ENCODE results near the gene LRP11. TPM values are rescaled to one million over a fixed set of nuclear protein-coding genes. Genes with fewer than 3 reads are reported as not detected.

The LRP11 gene
- polyA plus RNA-seq, 2 donors, result 20.8 to 25.6 TPM

- no peaks in the 10 kb centered on the region for H3K27me3 ChIP-seq (ENCODE audit: control insufficient read depth in 1 of 2, insufficient read depth in 2 of 2, low read length in 2 of 2)
- no peaks in the 10 kb centered on the region for H3K36me3 ChIP-seq (ENCODE audit: control insufficient read depth in 2 of 2, insufficient read depth in 2 of 2, low read length in 1 of 2)
- H3K4me3 ChIP-seq (ENCODE audit: low read depth in 1 of 2, low read length in 2 of 2), result no peak overlapping the region
- peaks cover 2 to 3% of the 10 kb centered on the region in 2 donors for H3K9me3 ChIP-seq (ENCODE audit: control insufficient read depth in 2 of 2, insufficient read depth in 1 of 2, low read depth in 1 of 2, low read length in 1 of 2)
- 96 to 99% methylated on average over 4 of the region's 4 CpGs for WGBS, 2 donors
- H3K27ac ChIP-seq (ENCODE audit: low read depth in 2 of 2, low read length in 1 of 2), result no peak overlapping the region
- no peaks in the 10 kb centered on the region for H3K4me1 ChIP-seq (ENCODE audit: control insufficient read depth in 2 of 2, insufficient read depth in 2 of 2, low read length in 1 of 2)
Measured at GRCh38 chr6:149906405-149906804, 42.2 kb upstream of the LRP11 start.

DNA sequence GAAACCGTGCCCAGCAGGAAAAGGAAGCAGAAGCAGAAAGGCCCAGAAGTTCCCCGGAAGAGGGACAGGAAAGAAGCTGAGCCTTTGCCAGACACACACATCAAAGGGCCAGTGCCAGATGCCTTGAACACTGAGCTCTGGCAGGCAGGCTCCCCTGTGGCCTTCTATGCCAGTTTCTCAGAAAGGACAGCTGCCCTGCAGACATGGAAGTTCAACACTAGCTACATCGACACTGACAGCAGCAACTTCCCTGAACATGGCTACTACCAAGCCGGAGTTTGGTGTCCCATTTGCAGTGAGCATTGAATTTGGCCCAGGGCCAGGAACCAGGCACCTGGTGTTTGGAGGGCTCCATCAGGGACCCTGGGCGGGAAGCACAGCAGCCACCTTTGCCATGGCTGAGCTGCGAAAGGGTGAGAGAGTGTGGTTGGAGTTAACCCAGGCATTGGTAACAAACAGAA is 41.8 kb upstream of the LRP11 start:
- Histone ChIP-seq H3K27me3 (ENCODE audit: control insufficient read depth in 1 of 2, insufficient read depth in 2 of 2, low read length in 2 of 2) (no peaks in the 10 kb centered on the region), H3K27ac (ENCODE audit: low read depth in 2 of 2, low read length in 1 of 2) (no peak overlapping the region), H3K36me3 (ENCODE audit: control insufficient read depth in 2 of 2, insufficient read depth in 2 of 2, low read length in 1 of 2) (no peaks in the 10 kb centered on the region), H3K4me3 (ENCODE audit: low read depth in 1 of 2, low read length in 2 of 2) (no peak overlapping the region), H3K4me1 (ENCODE audit: control insufficient read depth in 2 of 2, insufficient read depth in 2 of 2, low read length in 1 of 2) (peaks cover 0 to 5% of the 10 kb centered on the region in 2 donors), H3K9me3 (ENCODE audit: control insufficient read depth in 2 of 2, insufficient read depth in 1 of 2, low read depth in 1 of 2, low read length in 1 of 2) (peaks cover 2 to 3% of the 10 kb centered on the region in 2 donors)
- WGBS, 2 donors, result 78 to 79% methylated on average over 6 of the region's 6 CpGs

GRCh38 chr6:149905371-149905910 is 41.3 kb upstream of the LRP11 start:
- peaks cover 0 to 6% of the 10 kb centered on the region in 2 donors for H3K4me1 ChIP-seq (ENCODE audit: control insufficient read depth in 2 of 2, insufficient read depth in 2 of 2, low read length in 1 of 2)
- H3K27me3 ChIP-seq (ENCODE audit: control insufficient read depth in 1 of 2, insufficient read depth in 2 of 2, low read length in 2 of 2), result no peaks in the 10 kb centered on the region
- peaks cover 2 to 3% of the 10 kb centered on the region in 2 donors for H3K9me3 ChIP-seq (ENCODE audit: control insufficient read depth in 2 of 2, insufficient read depth in 1 of 2, low read depth in 1 of 2, low read length in 1 of 2)
- 90 to 92% methylated on average over 18 of the region's 18 CpGs for WGBS, 2 donors
- no peak overlapping the region for H3K4me3 ChIP-seq (ENCODE audit: low read depth in 1 of 2, low read length in 2 of 2)
- no peaks in the 10 kb centered on the region for H3K36me3 ChIP-seq (ENCODE audit: control insufficient read depth in 2 of 2, insufficient read depth in 2 of 2, low read length in 1 of 2)
- no peak overlapping the region for H3K27ac ChIP-seq (ENCODE audit: low read depth in 2 of 2, low read length in 1 of 2)

- no peak overlapping the region for H3K27ac ChIP-seq (ENCODE audit: low read depth in 2 of 2, low read length in 1 of 2)
- peaks cover 0 to 8% of the 10 kb centered on the region in 2 donors for H3K4me1 ChIP-seq (ENCODE audit: control insufficient read depth in 2 of 2, insufficient read depth in 2 of 2, low read length in 1 of 2)
- no peaks in the 10 kb centered on the region for H3K36me3 ChIP-seq (ENCODE audit: control insufficient read depth in 2 of 2, insufficient read depth in 2 of 2, low read length in 1 of 2)
- peaks cover 2 to 3% of the 10 kb centered on the region in 2 donors for H3K9me3 ChIP-seq (ENCODE audit: control insufficient read depth in 2 of 2, insufficient read depth in 1 of 2, low read depth in 1 of 2, low read length in 1 of 2)
- WGBS, 2 donors, result 85 to 88% methylated on average over 13 of the region's 13 CpGs
- H3K4me3 ChIP-seq (ENCODE audit: low read depth in 1 of 2, low read length in 2 of 2), result no peak overlapping the region
- no peaks in the 10 kb centered on the region for H3K27me3 ChIP-seq (ENCODE audit: control insufficient read depth in 1 of 2, insufficient read depth in 2 of 2, low read length in 2 of 2)
Measured at GRCh38 chr6:149904661-149905370, 40.7 kb upstream of the LRP11 start.

- peaks cover 2 to 3% of the 10 kb centered on the region in 2 donors for H3K9me3 ChIP-seq (ENCODE audit: control insufficient read depth in 2 of 2, insufficient read depth in 1 of 2, low read depth in 1 of 2, low read length in 1 of 2)
- H3K36me3 ChIP-seq (ENCODE audit: control insufficient read depth in 2 of 2, insufficient read depth in 2 of 2, low read length in 1 of 2), result no peaks in the 10 kb centered on the region
- H3K27ac ChIP-seq (ENCODE audit: low read depth in 2 of 2, low read length in 1 of 2), result no peak overlapping the region
- 65 to 70% methylated on average over 5 of the region's 5 CpGs for WGBS, 2 donors
- H3K4me3 ChIP-seq (ENCODE audit: low read depth in 1 of 2, low read length in 2 of 2), result no peak overlapping the region
- H3K4me1 ChIP-seq (ENCODE audit: control insufficient read depth in 2 of 2, insufficient read depth in 2 of 2, low read length in 1 of 2), result peaks cover 2 to 9% of the 10 kb centered on the region in 2 donors
- no peaks in the 10 kb centered on the region for H3K27me3 ChIP-seq (ENCODE audit: control insufficient read depth in 1 of 2, insufficient read depth in 2 of 2, low read length in 2 of 2)
Measured at GRCh38 chr6:149903938-149904611, 39.9 kb upstream of the LRP11 start.

DNA sequence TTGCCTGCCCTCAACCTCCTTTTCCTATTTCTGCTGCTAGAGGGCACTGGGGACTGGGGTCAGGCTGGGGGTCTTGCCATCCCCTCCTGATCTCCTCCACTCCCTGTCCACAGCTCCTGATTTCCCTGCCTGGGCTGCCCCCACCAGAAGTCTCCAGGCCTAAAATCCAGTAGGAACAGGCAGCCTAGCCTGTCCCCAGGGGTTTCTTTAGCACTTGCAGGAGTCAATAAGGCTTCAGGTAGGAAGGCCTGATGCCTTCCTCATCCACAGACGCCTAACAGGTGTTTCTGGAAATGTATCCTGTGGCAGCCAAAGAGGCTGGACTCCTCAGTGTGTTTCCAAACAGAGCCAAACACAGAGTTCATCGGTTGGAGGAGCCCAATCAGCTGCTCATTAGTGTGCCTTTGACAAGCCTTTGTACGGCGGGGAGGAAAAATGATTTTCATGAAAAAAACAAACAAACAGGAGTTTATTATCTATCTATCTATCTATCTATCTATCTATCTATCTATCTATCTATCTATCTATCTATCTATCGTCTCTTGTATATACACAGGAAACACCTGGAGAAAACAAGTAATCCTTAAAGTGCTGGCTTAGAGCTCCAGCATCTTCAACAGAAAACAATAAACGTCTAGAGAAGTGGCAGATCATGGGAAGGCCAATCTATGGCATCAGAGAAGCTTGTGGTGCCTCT is 37.4 kb upstream of the LRP11 start:
- H3K36me3 ChIP-seq (ENCODE audit: control insufficient read depth in 2 of 2, insufficient read depth in 2 of 2, low read length in 1 of 2), result no peaks in the 10 kb centered on the region
- WGBS, 2 donors, result 76 to 78% methylated on average over 6 of the region's 6 CpGs
- H3K27ac ChIP-seq (ENCODE audit: low read depth in 2 of 2, low read length in 1 of 2), result peak overlapping the region; percentile 86 to 88
- no peaks in the 10 kb centered on the region for H3K9me3 ChIP-seq (ENCODE audit: control insufficient read depth in 2 of 2, insufficient read depth in 1 of 2, low read depth in 1 of 2, low read length in 1 of 2)
- no peaks in the 10 kb centered on the region for H3K27me3 ChIP-seq (ENCODE audit: control insufficient read depth in 1 of 2, insufficient read depth in 2 of 2, low read length in 2 of 2)
- H3K4me3 ChIP-seq (ENCODE audit: low read depth in 1 of 2, low read length in 2 of 2), result no peak overlapping the region
- H3K4me1 ChIP-seq (ENCODE audit: control insufficient read depth in 2 of 2, insufficient read depth in 2 of 2, low read length in 1 of 2), result peaks cover 11 to 20% of the 10 kb centered on the region in 2 donors

- Histone ChIP-seq H3K27me3 (ENCODE audit: control insufficient read depth in 1 of 2, insufficient read depth in 2 of 2, low read length in 2 of 2) (no peaks in the 10 kb centered on the region), H3K9me3 (ENCODE audit: control insufficient read depth in 2 of 2, insufficient read depth in 1 of 2, low read depth in 1 of 2, low read length in 1 of 2) (no peaks in the 10 kb centered on the region), H3K36me3 (ENCODE audit: control insufficient read depth in 2 of 2, insufficient read depth in 2 of 2, low read length in 1 of 2) (no peaks in the 10 kb centered on the region), H3K27ac (ENCODE audit: low read depth in 2 of 2, low read length in 1 of 2) (peak overlapping the region; percentile 93 to 96), H3K4me3 (ENCODE audit: low read depth in 1 of 2, low read length in 2 of 2) (no peak overlapping the region), H3K4me1 (ENCODE audit: control insufficient read depth in 2 of 2, insufficient read depth in 2 of 2, low read length in 1 of 2) (peaks cover 13 to 27% of the 10 kb centered on the region in 2 donors)
- 69 to 75% methylated on average over 11 of the region's 11 CpGs for WGBS, 2 donors
Measured at GRCh38 chr6:149900620-149901443, 36.7 kb upstream of the LRP11 start.

GRCh38 chr6:149899926-149900619 is 35.9 kb upstream of the LRP11 start:
- H3K4me1 ChIP-seq (ENCODE audit: control insufficient read depth in 2 of 2, insufficient read depth in 2 of 2, low read length in 1 of 2), result peaks cover 14 to 30% of the 10 kb centered on the region in 2 donors
- H3K27ac ChIP-seq (ENCODE audit: low read depth in 2 of 2, low read length in 1 of 2), result peak overlapping the region; percentile 93 to 96
- 69 to 72% methylated on average over 7 of the region's 7 CpGs for WGBS, 2 donors
- no peak overlapping the region for H3K4me3 ChIP-seq (ENCODE audit: low read depth in 1 of 2, low read length in 2 of 2)
- H3K27me3 ChIP-seq (ENCODE audit: control insufficient read depth in 1 of 2, insufficient read depth in 2 of 2, low read length in 2 of 2), result no peaks in the 10 kb centered on the region
- no peaks in the 10 kb centered on the region for H3K9me3 ChIP-seq (ENCODE audit: control insufficient read depth in 2 of 2, insufficient read depth in 1 of 2, low read depth in 1 of 2, low read length in 1 of 2)
- no peaks in the 10 kb centered on the region for H3K36me3 ChIP-seq (ENCODE audit: control insufficient read depth in 2 of 2, insufficient read depth in 2 of 2, low read length in 1 of 2)

Measured in esophagus (tissue), 2 donors.